GM18867 (cell line): ENCODE data around the gene SH3GL1.

ENCODE experiments used
- ATAC-seq: cut with Tn5 transposase; IDR thresholded peaks from one replicate; pipeline ENCODE4 v1.9.1; 2021; ENCODE audit warnings: mild to moderate bottlenecking, moderate library complexity; ENCODE audit not compliant: unreplicated experiment

The SH3GL1 gene

DNA sequence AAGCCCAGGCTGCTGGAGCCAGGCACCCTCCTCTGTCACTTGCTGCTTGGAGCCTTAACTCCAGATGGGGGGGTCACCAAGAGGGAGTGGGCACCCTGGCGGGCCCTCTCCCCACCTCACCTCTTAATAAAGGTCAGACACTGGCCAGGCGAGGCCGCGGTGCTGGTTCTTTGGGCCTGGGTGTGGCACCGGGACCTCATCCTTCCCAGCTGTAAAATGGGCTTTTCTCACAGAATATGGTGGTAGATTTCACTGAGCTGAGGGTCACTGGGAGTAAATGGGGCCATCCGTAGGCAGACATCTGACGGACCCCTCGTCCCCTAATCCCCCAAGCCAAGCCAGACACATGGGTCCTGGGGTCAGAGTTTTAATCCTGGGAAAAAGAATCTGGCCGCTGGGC is 76.7 kb downstream of the SH3GL1 start:
- ATAC-seq = no peak

DNA sequence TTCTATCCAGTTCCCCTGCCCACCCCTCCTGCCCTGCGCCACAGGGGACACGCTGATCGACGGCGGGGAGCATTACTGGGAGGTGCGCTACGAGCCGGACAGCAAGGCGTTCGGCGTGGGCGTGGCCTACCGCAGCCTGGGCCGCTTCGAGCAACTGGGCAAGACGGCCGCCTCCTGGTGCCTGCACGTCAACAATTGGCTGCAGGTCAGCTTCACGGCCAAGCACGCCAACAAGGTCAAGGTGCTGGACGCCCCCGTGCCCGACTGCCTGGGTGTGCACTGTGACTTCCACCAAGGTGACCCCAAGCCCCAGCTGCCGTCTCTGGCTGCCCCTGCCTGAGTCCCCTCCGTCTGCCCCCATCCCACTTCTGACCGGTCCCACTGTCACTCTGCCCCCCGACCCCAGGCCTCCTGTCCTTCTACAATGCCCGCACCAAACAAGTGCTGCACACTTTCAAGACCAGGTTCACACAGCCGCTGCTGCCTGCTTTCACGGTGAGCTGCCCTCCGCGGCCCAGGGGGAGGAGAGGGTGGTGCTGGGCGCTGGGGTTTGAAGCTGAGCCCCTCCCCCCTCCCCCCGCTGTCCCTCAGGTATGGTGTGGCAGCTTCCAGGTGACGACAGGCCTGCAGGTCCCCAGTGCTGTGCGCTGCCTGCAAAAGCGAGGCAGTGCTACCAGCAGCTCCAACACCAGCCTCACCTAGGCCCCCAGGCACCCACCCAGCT is 77.2 kb downstream of the SH3GL1 start:
- no peak for ATAC-seq

DNA sequence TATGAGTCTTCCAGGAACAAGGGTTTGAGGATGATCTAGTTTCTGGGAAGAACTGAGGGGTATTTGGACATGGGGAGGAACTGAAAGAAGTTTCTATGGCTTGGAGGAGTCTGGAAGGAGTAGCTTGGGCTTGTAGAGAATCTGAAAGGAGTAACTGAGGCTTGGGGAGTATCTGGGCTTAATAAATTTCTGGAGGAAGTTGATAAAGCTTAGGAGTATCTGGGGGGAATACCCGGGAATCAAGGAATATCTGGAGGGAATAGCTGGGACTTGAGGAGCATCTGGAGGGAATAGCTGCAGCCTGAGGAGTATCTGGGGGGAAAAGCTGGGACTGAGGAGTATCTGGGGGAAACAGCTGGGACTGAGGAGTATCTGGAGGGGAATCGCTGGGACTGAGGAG is 79.9 kb downstream of the SH3GL1 start:
- ATAC-seq = no peak

GRCh38 chr19:4319067-4319718 is 81.2 kb downstream of the SH3GL1 start:
- no peak for ATAC-seq

DNA sequence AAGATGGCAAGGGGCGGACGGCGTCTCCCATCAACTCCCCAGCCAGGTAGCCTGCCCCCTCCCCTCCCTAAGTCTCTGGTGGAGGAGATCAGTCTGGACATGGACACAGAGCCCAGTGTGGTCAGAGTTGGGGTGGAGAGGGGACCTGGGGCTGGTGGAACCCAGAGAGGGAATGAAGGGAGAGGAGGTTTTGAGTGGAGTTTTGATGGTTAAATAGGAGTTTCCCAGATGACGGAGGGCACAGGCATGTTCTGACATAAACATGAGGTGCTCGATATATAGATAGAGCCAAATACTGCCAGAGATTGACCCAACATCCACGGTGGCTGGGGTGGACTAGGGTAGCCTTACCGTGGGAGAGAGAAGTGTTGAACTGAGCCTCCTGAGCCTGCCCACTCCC is 81.9 kb downstream of the SH3GL1 start:
- ATAC-seq = no peak

DNA sequence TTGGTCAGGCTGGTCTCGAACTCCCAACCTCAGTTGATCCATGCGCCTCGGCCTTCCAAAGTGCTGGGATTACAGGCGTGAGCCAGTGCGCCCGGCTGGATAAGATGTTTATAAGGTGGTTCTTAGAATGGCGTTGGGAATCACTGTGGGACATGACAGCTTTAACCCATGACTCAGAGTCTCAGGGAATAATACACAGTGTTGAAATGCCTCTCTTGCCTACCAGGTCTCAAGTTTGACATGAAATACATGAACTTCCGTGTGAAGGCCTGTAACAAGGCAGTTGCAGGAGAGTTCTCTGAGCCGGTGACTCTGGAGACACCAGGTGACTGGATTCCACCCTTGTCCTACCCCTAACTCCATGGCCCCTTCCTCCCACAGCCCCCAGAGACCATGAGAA is 83.4 kb downstream of the SH3GL1 start:
- ATAC-seq = no peak

GRCh38 chr19:4313847-4314490 is 86.4 kb downstream of the SH3GL1 start:
- no peak for ATAC-seq
